ENCODE data around the gene MKLN1.

MKLN1 gene

DNA sequence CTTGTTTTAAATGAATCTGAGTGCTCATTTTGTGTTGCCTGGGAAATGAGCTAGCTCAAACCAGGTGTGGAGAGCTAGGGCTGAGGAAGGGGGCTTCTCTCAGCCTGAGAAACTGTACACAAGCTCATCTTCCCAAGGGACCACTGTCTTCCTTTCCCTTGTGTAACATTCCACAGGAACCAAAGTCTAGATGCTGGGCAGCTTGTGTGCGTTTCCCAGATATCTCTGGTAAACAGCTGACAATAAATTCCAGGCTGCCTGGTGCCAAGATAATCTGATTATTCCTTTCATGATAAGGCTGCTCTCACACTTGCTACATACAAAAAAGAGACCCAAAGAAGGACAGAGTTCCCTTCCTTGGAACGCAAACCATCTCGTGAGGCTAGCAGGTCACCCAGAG lies 33.1 kb upstream of the MKLN1 start:
- no peak overlapping the region for H3K4me2 ChIP-seq (ENCODE audit: low read depth, low read length, poor library complexity, severe bottlenecking)
- H3K9me3 ChIP-seq (ENCODE audit: insufficient read depth, low read length) = no peaks in the 10 kb centered on the region
- no peaks in the 10 kb centered on the region for H3K36me3 ChIP-seq (ENCODE audit: low read length)
- H3K79me2 ChIP-seq (ENCODE audit: insufficient read depth, low read length) = no peaks in the 10 kb centered on the region
- H3K27ac ChIP-seq (ENCODE audit: low read depth, low read length) = no peak overlapping the region
- no peaks in the 10 kb centered on the region for H3F3A ChIP-seq (ENCODE audit: insufficient read depth)
- no peaks in the 10 kb centered on the region for H3K27me3 ChIP-seq (ENCODE audit: low read length)
- no peak overlapping the region for H3K4me3 ChIP-seq (ENCODE audit: insufficient read depth, low read length, poor library complexity, severe bottlenecking)
- TF ChIP-seq, protein P1, sequence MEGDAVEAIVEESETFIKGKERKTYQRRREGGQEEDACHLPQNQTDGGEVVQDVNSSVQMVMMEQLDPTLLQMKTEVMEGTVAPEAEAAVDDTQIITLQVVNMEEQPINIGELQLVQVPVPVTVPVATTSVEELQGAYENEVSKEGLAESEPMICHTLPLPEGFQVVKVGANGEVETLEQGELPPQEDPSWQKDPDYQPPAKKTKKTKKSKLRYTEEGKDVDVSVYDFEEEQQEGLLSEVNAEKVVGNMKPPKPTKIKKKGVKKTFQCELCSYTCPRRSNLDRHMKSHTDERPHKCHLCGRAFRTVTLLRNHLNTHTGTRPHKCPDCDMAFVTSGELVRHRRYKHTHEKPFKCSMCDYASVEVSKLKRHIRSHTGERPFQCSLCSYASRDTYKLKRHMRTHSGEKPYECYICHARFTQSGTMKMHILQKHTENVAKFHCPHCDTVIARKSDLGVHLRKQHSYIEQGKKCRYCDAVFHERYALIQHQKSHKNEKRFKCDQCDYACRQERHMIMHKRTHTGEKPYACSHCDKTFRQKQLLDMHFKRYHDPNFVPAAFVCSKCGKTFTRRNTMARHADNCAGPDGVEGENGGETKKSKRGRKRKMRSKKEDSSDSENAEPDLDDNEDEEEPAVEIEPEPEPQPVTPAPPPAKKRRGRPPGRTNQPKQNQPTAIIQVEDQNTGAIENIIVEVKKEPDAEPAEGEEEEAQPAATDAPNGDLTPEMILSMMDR (IDR thresholded peaks at IDR 0.05; ENCODE audit: insufficient read depth, low read length, poor library complexity, severe bottlenecking) = no peak
- no peak for TF ChIP-seq EZH2phosphoT487 (conservative IDR thresholded peaks at IDR 0.05; ENCODE audit: low read length)
- no peaks in the 10 kb centered on the region for H4K20me1 ChIP-seq (ENCODE audit: low read depth, low read length)
- H2AFZ ChIP-seq (ENCODE audit: low read depth, low read length, severe bottlenecking) = no peak overlapping the region
- H3K9me2 ChIP-seq (replicated peaks; ENCODE audit: insufficient read depth, low read length) = no peaks in the 10 kb centered on the region
- H3K9ac ChIP-seq (ENCODE audit: low read length) = no peak overlapping the region

DNA sequence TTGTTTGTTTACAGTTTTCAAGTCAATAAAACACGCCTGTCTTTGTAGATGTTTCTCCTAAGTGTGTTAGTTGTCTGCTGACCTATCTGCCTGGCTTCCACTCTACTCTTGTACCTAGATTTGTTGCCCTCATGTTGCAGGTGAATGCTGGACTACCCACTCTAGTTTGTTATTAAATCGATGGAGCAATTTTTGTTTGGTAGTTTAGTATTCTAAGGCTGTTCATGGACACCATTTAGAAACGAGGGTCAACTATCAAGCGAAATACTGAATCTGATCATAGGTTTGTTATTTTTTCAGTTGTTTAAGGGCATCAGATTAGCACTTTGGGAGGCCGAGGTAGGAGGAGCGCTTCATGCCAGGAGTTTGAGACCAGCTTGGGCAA lies 29.1 kb upstream of the MKLN1 start:
- Histone ChIP-seq H3K9me2 (replicated peaks; ENCODE audit: insufficient read depth, low read length) (no peaks in the 10 kb centered on the region), H3K27me3 (ENCODE audit: low read length) (no peaks in the 10 kb centered on the region), H3F3A (ENCODE audit: insufficient read depth) (no peaks in the 10 kb centered on the region), H3K4me3 (ENCODE audit: insufficient read depth, low read length, poor library complexity, severe bottlenecking) (no peak overlapping the region), H3K36me3 (ENCODE audit: low read length) (no peaks in the 10 kb centered on the region), H4K20me1 (ENCODE audit: low read depth, low read length) (no peaks in the 10 kb centered on the region), H3K9me3 (ENCODE audit: insufficient read depth, low read length) (no peaks in the 10 kb centered on the region), H3K79me2 (ENCODE audit: insufficient read depth, low read length) (no peaks in the 10 kb centered on the region), H3K27ac (ENCODE audit: low read depth, low read length) (no peak overlapping the region), H2AFZ (ENCODE audit: low read depth, low read length, severe bottlenecking) (no peak overlapping the region), H3K9ac (ENCODE audit: low read length) (no peak overlapping the region), H3K4me2 (ENCODE audit: low read depth, low read length, poor library complexity, severe bottlenecking) (no peak overlapping the region)
- TF ChIP-seq EZH2phosphoT487 (conservative IDR thresholded peaks at IDR 0.05; ENCODE audit: low read length) = no peak
- TF ChIP-seq, protein P1 (IDR thresholded peaks at IDR 0.05; ENCODE audit: insufficient read depth, low read length, poor library complexity, severe bottlenecking) = no peak

DNA sequence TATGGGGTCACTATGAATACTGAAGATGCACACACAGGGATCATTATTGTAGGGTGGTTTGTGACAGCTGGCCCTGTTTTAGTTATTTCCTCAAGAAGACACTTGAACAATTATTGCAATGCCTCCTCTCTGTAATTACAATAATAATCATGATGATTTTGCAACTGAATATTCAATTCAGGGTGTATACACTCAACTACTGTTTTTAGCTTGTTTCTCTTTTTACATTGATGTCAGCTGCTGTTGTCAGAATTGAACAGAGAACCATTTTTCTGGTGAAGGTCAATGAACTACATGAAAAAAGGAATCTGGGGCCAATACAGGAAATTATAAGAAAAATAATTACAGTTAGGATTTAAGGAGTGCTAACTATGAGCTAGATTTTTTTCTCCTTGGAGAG lies 28.6 kb upstream of the MKLN1 start:
- H3K27ac ChIP-seq (ENCODE audit: low read depth, low read length) = no peak overlapping the region
- H4K20me1 ChIP-seq (ENCODE audit: low read depth, low read length) = no peaks in the 10 kb centered on the region
- no peak overlapping the region for H2AFZ ChIP-seq (ENCODE audit: low read depth, low read length, severe bottlenecking)
- TF ChIP-seq, protein P1 (IDR thresholded peaks at IDR 0.05; ENCODE audit: insufficient read depth, low read length, poor library complexity, severe bottlenecking) = no peak
- TF ChIP-seq EZH2phosphoT487 (conservative IDR thresholded peaks at IDR 0.05; ENCODE audit: low read length) = no peak
- H3F3A ChIP-seq (ENCODE audit: insufficient read depth) = no peaks in the 10 kb centered on the region
- H3K4me2 ChIP-seq (ENCODE audit: low read depth, low read length, poor library complexity, severe bottlenecking) = no peak overlapping the region
- H3K36me3 ChIP-seq (ENCODE audit: low read length) = no peaks in the 10 kb centered on the region
- H3K9me3 ChIP-seq (ENCODE audit: insufficient read depth, low read length) = no peaks in the 10 kb centered on the region
- no peaks in the 10 kb centered on the region for H3K79me2 ChIP-seq (ENCODE audit: insufficient read depth, low read length)
- no peaks in the 10 kb centered on the region for H3K9me2 ChIP-seq (replicated peaks; ENCODE audit: insufficient read depth, low read length)
- no peak overlapping the region for H3K9ac ChIP-seq (ENCODE audit: low read length)
- H3K27me3 ChIP-seq (ENCODE audit: low read length) = no peaks in the 10 kb centered on the region
- no peak overlapping the region for H3K4me3 ChIP-seq (ENCODE audit: insufficient read depth, low read length, poor library complexity, severe bottlenecking)

DNA sequence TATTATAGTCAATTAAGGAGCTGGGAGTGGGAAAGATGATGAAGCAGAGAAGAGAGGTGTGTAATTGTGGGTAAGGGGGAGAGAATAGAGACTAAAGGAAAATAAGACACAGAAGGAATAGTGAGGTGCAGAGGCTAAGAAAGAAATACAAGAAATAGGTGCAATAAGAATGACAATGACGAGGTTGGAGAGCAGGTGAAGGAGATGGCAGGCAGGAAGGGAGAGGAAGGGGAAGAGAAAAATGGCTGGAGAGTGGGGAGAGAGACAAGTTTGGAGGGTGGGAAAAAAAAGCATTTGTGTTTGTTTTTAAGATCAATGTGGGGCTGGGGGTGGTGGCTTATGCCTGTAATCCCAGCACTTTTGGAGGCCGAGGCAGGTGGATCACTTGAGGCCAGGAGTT lies 27.6 kb upstream of the MKLN1 start:
- Histone ChIP-seq H3K9me3 (ENCODE audit: insufficient read depth, low read length) (no peaks in the 10 kb centered on the region), H3K9me2 (replicated peaks; ENCODE audit: insufficient read depth, low read length) (no peaks in the 10 kb centered on the region), H3K36me3 (ENCODE audit: low read length) (no peaks in the 10 kb centered on the region), H3K27ac (ENCODE audit: low read depth, low read length) (no peak overlapping the region), H3F3A (ENCODE audit: insufficient read depth) (no peaks in the 10 kb centered on the region), H3K27me3 (ENCODE audit: low read length) (no peaks in the 10 kb centered on the region), H4K20me1 (ENCODE audit: low read depth, low read length) (no peaks in the 10 kb centered on the region), H3K79me2 (ENCODE audit: insufficient read depth, low read length) (no peaks in the 10 kb centered on the region), H3K4me2 (ENCODE audit: low read depth, low read length, poor library complexity, severe bottlenecking) (no peak overlapping the region), H3K4me3 (ENCODE audit: insufficient read depth, low read length, poor library complexity, severe bottlenecking) (no peak overlapping the region), H3K9ac (ENCODE audit: low read length) (no peak overlapping the region), H2AFZ (ENCODE audit: low read depth, low read length, severe bottlenecking) (no peak overlapping the region)
- TF ChIP-seq, protein P1 (IDR thresholded peaks at IDR 0.05; ENCODE audit: insufficient read depth, low read length, poor library complexity, severe bottlenecking) = no peak
- TF ChIP-seq EZH2phosphoT487 (conservative IDR thresholded peaks at IDR 0.05; ENCODE audit: low read length) = no peak

All from SU-DHL-6 (cell line).